ENCODE data around the gene RAN.

DNA sequence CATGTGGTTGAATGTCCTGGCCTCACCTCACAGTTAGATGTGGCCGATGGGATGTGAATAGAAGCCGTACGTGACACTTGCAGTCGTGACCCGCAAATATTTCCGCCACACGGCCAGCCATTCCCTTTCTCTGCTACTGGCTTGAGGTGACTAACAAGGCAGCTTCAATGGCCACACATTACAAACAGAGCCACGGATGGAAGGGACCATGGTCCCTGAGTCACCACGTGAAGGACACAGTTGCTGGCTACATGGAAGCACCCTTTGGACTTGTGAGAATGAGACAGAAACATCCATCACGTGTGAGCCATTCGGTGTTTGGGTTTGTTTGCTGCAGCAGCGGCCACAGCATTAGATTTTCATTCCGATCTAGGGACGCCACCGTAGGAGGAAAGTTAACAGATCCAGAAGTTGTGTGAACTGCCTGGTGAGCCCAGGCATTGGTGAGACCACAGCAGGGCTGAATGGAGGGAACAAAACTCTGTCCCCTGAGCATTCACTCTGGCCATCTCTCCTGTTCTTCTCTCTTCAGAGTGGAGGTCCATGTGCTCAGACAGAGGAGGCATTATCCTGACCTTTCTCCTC lies 48.3 kb downstream of the RAN start:
- TF ChIP-seq, protein P1, sequence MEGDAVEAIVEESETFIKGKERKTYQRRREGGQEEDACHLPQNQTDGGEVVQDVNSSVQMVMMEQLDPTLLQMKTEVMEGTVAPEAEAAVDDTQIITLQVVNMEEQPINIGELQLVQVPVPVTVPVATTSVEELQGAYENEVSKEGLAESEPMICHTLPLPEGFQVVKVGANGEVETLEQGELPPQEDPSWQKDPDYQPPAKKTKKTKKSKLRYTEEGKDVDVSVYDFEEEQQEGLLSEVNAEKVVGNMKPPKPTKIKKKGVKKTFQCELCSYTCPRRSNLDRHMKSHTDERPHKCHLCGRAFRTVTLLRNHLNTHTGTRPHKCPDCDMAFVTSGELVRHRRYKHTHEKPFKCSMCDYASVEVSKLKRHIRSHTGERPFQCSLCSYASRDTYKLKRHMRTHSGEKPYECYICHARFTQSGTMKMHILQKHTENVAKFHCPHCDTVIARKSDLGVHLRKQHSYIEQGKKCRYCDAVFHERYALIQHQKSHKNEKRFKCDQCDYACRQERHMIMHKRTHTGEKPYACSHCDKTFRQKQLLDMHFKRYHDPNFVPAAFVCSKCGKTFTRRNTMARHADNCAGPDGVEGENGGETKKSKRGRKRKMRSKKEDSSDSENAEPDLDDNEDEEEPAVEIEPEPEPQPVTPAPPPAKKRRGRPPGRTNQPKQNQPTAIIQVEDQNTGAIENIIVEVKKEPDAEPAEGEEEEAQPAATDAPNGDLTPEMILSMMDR (IDR thresholded peaks at IDR 0.05), result no peak
- TF ChIP-seq POLR2A (IDR thresholded peaks at IDR 0.05), result no peak
- TF ChIP-seq POLR2AphosphoS5 (IDR thresholded peaks at IDR 0.05), result no peak
